HepG2 (cell line): Measurements from ENCODE around the gene ANKRD31. TPM values are rescaled to one million over a fixed set of nuclear protein-coding genes. Genes with fewer than 3 reads are reported as not detected.

Experiments used
- HDAC2 ChIP-seq: sonication (generic); formaldehyde crosslinking; IDR thresholded peaks from 2 replicates; pipeline ENCODE4 v1.4.0; 2020; ENCODE audit warnings: missing genetic modification reagents
- KLF16 ChIP-seq, 2 experiments: sonication (generic) in 1 of 2; formaldehyde crosslinking in 1 of 2; IDR thresholded peaks; 2 replicates each; pipeline versions ENCODE4 v1.6.1 to v1.8.0; 2016 to 2023; ENCODE audit warnings: missing genetic modification reagents in 2 of 2, missing compliant biosample characterization in 1 of 2
- MATR3 ChIP-seq: sonication (generic); formaldehyde crosslinking; IDR thresholded peaks from 2 replicates; pipeline ENCODE4 v1.4.0; 2020; ENCODE audit warnings: missing genetic modification reagents
- NBN ChIP-seq: fragments of 450-650 bp; conservative IDR thresholded peaks from 2 replicates; pipeline ENCODE4 v1.6.1; 2017
- NFE2L2 ChIP-seq: fragments of 150-350 bp; IDR thresholded peaks from 2 replicates; pipeline ENCODE4 v1.6.1; 2014; ENCODE audit warnings: low read length
- NPAS2 ChIP-seq: sonication (generic); formaldehyde crosslinking; IDR thresholded peaks from 2 replicates; pipeline ENCODE4 v1.8.0; 2022; ENCODE audit warnings: mild to moderate bottlenecking, missing genetic modification reagents, borderline replicate concordance
- NR2F2 ChIP-seq: IDR thresholded peaks from 2 replicates; pipeline ENCODE4 v1.6.1; 2012; ENCODE audit warnings: low read depth, inconsistent platforms, borderline replicate concordance
- NR3C1 ChIP-seq: sonication (generic); formaldehyde crosslinking; IDR thresholded peaks from 2 replicates; pipeline ENCODE4 v1.4.0; 2020; ENCODE audit warnings: missing genetic modification reagents
- RERE ChIP-seq: IDR thresholded peaks from 2 replicates; pipeline ENCODE4 v1.6.1; 2016; ENCODE audit warnings: low read depth, missing genetic modification reagents, missing compliant biosample characterization
- SAFB2 ChIP-seq: sonication (generic); formaldehyde crosslinking; IDR thresholded peaks from 2 replicates; pipeline ENCODE4 v1.5.1; 2020; ENCODE audit warnings: missing genetic modification reagents, low read depth, mild to moderate bottlenecking, borderline replicate concordance
- SIX4 ChIP-seq: sonication (generic); formaldehyde crosslinking; IDR thresholded peaks from 2 replicates; pipeline ENCODE4 v1.4.0; 2020; ENCODE audit warnings: missing genetic modification reagents
- SP1 ChIP-seq, 2 experiments: fragments of 450-650 bp in 1 of 2; sonication (generic) in 1 of 2; formaldehyde crosslinking in 1 of 2; IDR thresholded peaks; 2 replicates each; pipeline versions ENCODE4 v1.4.0 to v1.6.1; 2016 to 2020; ENCODE audit warnings: missing genetic modification reagents in 1 of 2
- STAT5B ChIP-seq: sonication (generic); formaldehyde crosslinking; IDR thresholded peaks from 2 replicates; pipeline ENCODE4 v1.4.0; 2020; ENCODE audit warnings: missing genetic modification reagents
- TGIF2 ChIP-seq: IDR thresholded peaks from 2 replicates; pipeline ENCODE4 v1.6.1; 2016; ENCODE audit warnings: control low read depth, missing compliant biosample characterization
- ZNF101 ChIP-seq: sonication (generic); formaldehyde crosslinking; IDR thresholded peaks from 2 replicates; pipeline ENCODE4 v1.4.0; 2020; ENCODE audit warnings: mild to moderate bottlenecking, low read depth, missing genetic modification reagents, borderline replicate concordance
- ZNF232 ChIP-seq: sonication (generic); formaldehyde crosslinking; IDR thresholded peaks from 2 replicates; pipeline ENCODE4 v1.4.0; 2020; ENCODE audit warnings: missing genetic modification reagents, borderline replicate concordance
- ZNF367 ChIP-seq: sonication (generic); formaldehyde crosslinking; IDR thresholded peaks from 2 replicates; pipeline ENCODE4 v1.4.0; 2020; ENCODE audit warnings: missing genetic modification reagents, borderline replicate concordance
- ZNF446 ChIP-seq: sonication (generic); formaldehyde crosslinking; IDR thresholded peaks from 2 replicates; pipeline ENCODE4 v1.5.0; 2020; ENCODE audit warnings: mild to moderate bottlenecking, missing genetic modification reagents
- ZNF577 ChIP-seq: sonication (generic); formaldehyde crosslinking; IDR thresholded peaks from 2 replicates; pipeline ENCODE4 v1.4.0; 2020; ENCODE audit warnings: mild to moderate bottlenecking, low read depth, missing genetic modification reagents, borderline replicate concordance
- ZNF678 ChIP-seq: sonication (generic); formaldehyde crosslinking; IDR thresholded peaks from 2 replicates; pipeline ENCODE4 v1.4.0; 2020; ENCODE audit warnings: mild to moderate bottlenecking, missing genetic modification reagents
- ZNF766 ChIP-seq: sonication (generic); formaldehyde crosslinking; IDR thresholded peaks from 2 replicates; pipeline ENCODE4 v1.5.0; 2020; ENCODE audit warnings: missing genetic modification reagents, borderline replicate concordance
- ZNF83 ChIP-seq: sonication (generic); formaldehyde crosslinking; IDR thresholded peaks from 2 replicates; pipeline ENCODE4 v1.4.0; 2020; ENCODE audit warnings: missing genetic modification reagents, mild to moderate bottlenecking, borderline replicate concordance
- polyA plus RNA-seq, 8 experiments: library from polyadenylated mRNA; depleted of rRNA in 3 of 8; stranded (reverse) in 7 of 8; unstranded in 1 of 8; fragments of >200 nt; fragmentation: Illumina TruSeq in 4 of 8; extraction: Trizol in 4 of 8; gene quantifications; 2 replicates each; pipeline versions ENCODE4 v1.2.1 to v1.2.3, GENCODE V29; 2011 to 2016; ENCODE audit warnings: low read depth in 4 of 8, missing spikeins in 1 of 8, mixed read lengths in 1 of 8; ENCODE audit not compliant: insufficient read depth in 1 of 8
- total RNA-seq, 5 experiments: library from RNA; depleted of rRNA; stranded (reverse); fragments of >200 nt; fragmentation: Illumina TruSeq; extraction: Trizol; gene quantifications; 2 replicates each; pipeline ENCODE4 v1.2.3, GENCODE V29; 2016; ENCODE audit warnings: low read depth in 1 of 5
- TF ChIP-seq, protein P1 (sequence below): sonication (generic); formaldehyde crosslinking; IDR thresholded peaks from 2 replicates; pipeline ENCODE4 v1.5.1; 2020; ENCODE audit warnings: missing genetic modification reagents, mild to moderate bottlenecking, borderline replicate concordance

ANKRD31 gene
- total and polyA plus RNA-seq, 2 of the 13 experiments (the other 11 are each of a cell fraction or from before 2014, with no cell fraction given) = 0.01 to 0.09 TPM

GRCh38 chr5:75236322-75237316 lies at the start of gene ANKRD31 (continued):
- TF ChIP-seq RERE (CRISPR knock-in tag) (0 out of 2 replicates have a peak, but pooled peaks have one; percentile 30), ZNF367 (CRISPR knock-in tag) (no peak), NR2F2 (no peak; the same call in 1 of the 2 replicates), STAT5B (no peak), ZNF678 (CRISPR knock-in tag) (no peak), ZNF766 (CRISPR knock-in tag) (peak; percentile 44; the same call in 1 of the 2 replicates), NPAS2 (no peak), ZNF446 (CRISPR knock-in tag) (0 out of 2 replicates have a peak, but pooled peaks have one; percentile 34), SIX4 (CRISPR knock-in tag) (no peak), SAFB2 (CRISPR knock-in tag) (0 out of 2 replicates have a peak, but pooled peaks have one; percentile 51), SP1 (IDR thresholded peaks at IDR 0.05) (no peak), SP1 (CRISPR knock-in tag; IDR thresholded peaks at IDR 0.05) (peak; percentile 95), HDAC2 (CRISPR knock-in tag) (0 out of 2 replicates have a peak, but pooled peaks have one; percentile 44), NBN (no peak), NR3C1 (CRISPR knock-in tag) (no peak), TGIF2 (peak; percentile 16; the same call in 1 of the 2 replicates), KLF16 (CRISPR knock-in tag; IDR thresholded peaks at IDR 0.05) (peak in 1 of 2 experiments; percentile 31; a peak in 1 of 4 replicates), MATR3 (no peak), NFE2L2 (no peak), ZNF577 (CRISPR knock-in tag) (no peak), ZNF232 (CRISPR knock-in tag) (no peak), ZNF101 (no peak), ZNF83 (CRISPR knock-in tag) (peak; percentile 90; the same call in 1 of the 2 replicates)
- TF ChIP-seq, protein P1, sequence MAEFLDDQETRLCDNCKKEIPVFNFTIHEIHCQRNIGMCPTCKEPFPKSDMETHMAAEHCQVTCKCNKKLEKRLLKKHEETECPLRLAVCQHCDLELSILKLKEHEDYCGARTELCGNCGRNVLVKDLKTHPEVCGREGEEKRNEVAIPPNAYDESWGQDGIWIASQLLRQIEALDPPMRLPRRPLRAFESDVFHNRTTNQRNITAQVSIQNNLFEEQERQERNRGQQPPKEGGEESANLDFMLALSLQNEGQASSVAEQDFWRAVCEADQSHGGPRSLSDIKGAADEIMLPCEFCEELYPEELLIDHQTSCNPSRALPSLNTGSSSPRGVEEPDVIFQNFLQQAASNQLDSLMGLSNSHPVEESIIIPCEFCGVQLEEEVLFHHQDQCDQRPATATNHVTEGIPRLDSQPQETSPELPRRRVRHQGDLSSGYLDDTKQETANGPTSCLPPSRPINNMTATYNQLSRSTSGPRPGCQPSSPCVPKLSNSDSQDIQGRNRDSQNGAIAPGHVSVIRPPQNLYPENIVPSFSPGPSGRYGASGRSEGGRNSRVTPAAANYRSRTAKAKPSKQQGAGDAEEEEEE (CRISPR knock-in tag) = no peak
